Superior temporal gyrus (tissue), 1 donor: ENCODE results near the gene EMCN.
A peak's percentile ranks its signal among the peaks of the same experiment; 100 is the strongest.
"Not testable (repeated sequence)": the region's sequence is repeated elsewhere in the genome, so short reads cannot be mapped to it uniquely, and the experiment has no call there.

Experiments used
- DNase-seq: peaks from one replicate; pipeline ENCODE4 v3.0.0-alpha.2; 2016; ENCODE audit errors: extremely low spot score

The EMCN gene, protein sequence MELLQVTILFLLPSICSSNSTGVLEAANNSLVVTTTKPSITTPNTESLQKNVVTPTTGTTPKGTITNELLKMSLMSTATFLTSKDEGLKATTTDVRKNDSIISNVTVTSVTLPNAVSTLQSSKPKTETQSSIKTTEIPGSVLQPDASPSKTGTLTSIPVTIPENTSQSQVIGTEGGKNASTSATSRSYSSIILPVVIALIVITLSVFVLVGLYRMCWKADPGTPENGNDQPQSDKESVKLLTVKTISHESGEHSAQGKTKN

GRCh38 chr4:100517864-100518341 lies at the start of gene EMCN:
TSS of gene EMCN (minus strand) at chr4:100518022. CDS start at chr4:100517914, 108 bp downstream.
- DNase-seq, result no peak

DNA sequence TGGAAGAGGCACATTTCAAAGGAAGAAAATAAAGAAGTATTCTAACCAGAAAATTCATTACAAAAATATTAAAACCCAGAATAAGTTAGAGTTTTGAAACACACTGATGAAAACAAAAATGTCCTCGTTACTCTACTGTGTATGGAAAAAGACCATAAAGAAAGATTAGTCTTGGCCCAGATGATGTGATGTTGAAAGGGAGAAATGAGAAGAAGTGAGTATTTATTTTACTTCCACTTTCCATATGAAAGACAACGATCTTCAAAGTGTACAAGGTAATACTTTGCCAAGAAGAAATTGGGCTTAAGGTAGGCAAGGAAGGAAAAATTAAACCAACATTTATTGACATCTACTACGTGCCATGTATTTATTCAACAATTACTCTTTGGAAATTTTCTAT lies 48.6 kb upstream of the EMCN start:
- no peak for DNase-seq

DNA sequence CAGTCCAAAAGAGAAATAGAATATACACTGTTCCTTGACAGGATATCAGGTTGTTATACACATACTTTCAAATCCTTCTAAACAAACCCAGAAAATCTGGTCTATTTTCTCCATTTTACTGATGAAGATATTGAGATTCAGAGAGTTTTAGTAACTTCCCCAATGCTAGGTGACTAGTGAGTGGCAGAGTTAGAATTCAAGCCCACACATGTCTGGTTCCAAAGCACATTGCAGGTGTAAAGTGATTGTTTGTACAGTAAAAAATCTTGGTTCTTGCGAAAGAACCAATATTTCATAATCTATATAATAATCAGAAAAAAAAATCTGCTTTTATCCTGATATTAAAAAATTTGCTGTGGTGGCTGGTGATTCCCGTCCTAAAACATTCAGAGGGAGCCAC lies 39.5 kb upstream of the EMCN start:
- no peak for DNase-seq

- DNase-seq, result no peak
Measured at GRCh38 chr4:100555611-100556337, 38.0 kb upstream of the EMCN start.

DNA sequence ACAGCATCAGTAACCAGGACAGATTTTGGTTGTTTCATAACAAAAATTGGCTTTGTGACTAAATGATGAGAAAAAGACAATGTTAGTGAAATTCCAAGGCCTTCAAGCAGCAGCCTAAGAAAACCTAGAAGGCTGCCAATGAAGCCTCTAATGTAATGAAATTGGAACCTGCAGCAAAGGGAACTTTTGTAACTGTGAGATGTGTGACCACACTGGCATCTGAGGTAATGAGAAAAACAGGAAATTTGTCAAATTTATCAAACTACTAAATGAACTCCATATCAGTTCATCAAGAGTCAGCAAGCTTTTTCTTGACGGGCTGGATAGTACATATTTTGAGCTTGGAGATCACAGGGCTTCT lies 30.4 kb upstream of the EMCN start:
- DNase-seq, result no peak

DNA sequence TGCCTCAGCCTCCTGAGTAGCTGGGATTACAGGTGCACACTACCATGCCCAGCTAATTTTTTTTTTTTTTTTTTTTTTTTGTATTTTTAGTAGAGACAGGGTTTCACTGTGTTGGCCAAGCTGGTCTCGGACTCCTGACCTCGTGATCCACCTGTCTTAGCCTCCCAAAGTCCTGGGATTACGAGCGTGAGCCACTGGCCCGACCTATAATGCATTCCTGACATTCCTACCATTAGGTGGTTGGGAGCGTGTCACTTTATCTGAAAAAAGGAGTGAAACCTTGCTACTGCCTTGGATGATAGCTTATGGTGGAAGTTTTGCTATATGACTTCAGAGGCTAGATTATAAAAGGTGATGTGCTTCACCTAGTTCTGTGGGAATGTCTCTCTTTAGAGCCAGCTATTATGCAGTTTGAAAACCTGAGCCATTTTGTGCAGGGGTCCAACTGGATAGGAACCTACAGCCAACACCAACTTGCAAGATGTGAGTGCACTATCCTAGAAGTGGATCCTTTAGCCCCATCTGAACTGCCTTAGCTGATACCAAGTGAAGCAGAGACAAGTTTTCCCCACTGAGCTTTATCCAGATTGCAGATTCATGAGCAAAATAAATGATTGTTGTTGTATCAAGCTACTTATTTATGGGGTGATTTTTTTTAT lies 29.8 kb upstream of the EMCN start:
- DNase-seq, result no peak

DNA sequence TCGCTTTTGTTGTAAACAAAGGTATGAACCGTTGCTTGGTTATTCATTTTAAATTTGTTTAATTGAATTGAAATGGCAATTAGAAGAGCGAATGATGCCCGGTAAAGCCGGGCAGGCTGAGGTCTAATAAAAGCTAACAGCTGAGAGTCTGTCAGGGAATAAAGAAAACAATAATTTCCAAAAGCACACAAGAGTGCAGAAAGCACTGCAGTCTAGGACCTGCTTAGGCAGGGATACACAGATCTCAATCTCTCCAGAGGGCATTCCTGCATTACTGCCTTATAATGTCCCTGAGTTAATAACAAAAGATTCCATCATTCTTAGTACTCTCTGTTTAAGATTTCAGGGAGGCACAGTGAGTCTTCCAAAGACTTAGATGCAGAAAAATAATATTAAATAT lies 27.6 kb upstream of the EMCN start:
- DNase-seq, result no peak

DNA sequence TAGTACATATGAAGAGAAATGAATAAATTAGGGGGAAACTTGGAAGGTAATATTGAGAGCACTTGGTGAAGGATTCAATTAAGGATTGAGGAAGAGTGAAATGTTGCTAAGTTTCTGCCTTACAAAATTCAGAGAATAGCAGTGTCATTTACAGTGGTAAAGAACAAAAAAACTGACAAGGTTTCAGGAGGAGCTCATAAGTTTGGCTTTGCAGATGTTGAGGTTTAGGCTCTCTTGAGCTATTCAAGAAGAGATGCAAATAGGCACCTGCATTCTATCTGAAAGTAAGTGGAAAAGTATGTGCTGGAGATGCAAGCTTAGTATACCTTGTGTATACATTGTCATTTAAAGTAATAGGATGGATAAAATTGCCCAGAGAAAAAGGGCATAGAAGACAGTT lies 22.3 kb upstream of the EMCN start:
- DNase-seq, result no peak

DNA sequence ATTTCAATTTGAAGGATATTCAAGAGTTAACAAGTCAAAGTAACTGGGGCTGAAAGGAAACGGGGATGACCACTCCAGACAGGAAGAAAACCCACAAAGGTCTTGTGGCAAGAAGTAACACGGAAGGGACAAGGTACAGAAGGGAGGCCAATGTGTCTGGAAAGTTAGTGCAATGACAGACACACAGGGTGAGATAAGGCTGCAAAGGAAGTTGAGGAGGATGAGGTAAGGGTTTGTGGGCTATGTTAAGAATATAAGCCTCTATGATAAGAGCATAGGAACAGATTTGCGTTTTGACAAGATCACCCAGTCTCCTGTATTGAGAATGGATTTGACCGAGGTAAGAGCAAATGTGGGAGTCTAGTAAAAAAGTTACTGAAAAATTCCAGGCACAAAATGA lies 21.9 kb upstream of the EMCN start:
- no peak for DNase-seq

DNA sequence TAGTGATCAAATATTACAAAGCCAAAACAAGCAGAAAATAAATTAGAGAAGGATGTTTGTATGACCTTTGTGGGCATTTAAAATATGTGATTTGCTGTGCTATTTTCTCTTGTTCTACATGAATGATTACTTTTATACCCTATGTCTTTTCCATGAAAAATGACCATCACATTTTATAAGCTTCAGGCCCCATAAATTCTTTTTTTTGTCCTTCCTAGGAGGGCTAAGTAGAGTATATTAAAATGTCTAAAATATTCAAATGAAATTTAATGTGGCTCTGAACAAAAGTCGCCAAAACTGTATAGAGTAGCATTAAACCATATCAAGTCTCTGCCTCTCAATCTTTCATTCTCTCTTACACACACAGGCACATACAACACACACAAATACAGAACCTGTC lies 15.9 kb upstream of the EMCN start:
- DNase-seq, result no peak

DNA sequence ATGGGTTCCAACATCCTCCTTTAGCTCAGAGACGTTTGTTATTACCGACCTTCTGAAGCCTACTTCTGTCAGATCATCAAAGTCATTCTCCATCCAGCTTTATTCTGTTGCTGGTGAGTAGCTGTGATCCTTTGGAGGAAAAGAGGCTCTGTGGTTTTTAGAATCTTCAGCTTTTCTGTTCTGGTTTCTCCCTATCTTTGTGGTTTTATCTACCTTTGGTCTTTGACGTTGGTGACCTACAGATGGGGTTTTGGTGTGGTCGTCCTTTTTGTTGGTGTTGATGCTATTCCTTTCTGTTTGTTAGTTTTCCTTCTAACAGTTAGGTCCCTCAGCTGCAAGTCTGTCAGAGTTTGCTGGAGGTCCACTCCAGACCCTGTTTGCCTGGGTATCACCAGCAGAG lies 12.3 kb upstream of the EMCN start:
- not testable (repeated sequence) for DNase-seq

DNA sequence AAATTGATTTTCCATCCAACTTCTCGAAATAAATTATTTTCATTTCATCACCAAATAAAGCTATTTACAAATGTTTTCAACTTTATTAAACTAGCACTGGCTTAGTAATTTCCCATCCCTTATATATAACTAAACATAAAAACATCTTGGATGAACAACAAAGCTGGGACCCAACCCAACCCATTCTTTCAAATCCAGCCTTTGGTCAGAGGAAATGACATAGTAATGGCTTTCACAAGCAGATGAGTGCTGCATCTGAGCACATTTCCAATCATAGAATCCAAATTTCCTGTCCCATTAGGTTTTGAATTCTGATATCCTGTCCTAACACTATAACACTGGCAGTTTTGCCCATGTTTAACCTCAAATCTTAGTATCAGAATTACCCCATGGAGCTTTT lies 7.9 kb upstream of the EMCN start:
- DNase-seq, result no peak

GRCh38 chr4:100519205-100519604 lies 1.4 kb upstream of the EMCN start:
- no peak for DNase-seq

DNA sequence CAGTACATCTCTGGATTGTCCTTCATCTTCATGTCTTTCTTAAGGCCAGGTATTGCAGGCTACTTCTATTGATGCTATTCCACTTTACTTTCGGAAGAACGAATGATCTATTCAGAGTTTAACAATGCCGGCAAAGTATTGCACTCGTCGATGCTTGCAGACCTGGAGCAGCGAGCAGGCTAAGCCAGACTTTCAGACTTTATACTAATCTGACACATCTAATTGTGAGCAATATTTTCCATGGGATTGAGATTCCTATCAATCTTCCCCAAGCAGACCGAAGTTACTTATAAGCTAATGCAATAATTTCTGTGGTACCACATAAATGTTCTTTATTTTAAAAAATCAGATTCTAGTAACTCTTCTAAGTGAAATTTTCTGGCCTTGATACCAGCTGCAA lies 1.6 kb downstream of the EMCN start:
- no peak for DNase-seq

- DNase-seq, result no peak
Measured at GRCh38 chr4:100511896-100512295, 5.9 kb downstream of the EMCN start.

DNA sequence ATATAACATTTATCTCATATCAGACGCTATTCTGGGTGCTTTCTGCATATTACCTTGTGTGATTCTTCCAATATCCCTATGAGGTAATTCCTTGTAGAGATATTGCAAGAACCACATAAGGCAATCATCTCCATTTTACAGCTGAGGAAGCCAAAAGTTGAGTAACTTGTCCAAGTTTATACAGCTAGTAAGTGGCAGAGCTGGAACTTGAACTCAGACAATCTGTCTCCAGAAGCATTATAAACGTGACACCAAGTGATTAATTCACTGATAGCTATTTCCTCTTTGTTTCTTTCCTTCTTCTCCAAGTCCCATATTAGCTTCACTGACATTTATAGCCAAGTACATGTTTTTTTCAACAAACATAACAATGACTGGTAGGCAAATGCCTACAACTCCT lies 7.3 kb downstream of the EMCN start:
- DNase-seq, result no peak

DNA sequence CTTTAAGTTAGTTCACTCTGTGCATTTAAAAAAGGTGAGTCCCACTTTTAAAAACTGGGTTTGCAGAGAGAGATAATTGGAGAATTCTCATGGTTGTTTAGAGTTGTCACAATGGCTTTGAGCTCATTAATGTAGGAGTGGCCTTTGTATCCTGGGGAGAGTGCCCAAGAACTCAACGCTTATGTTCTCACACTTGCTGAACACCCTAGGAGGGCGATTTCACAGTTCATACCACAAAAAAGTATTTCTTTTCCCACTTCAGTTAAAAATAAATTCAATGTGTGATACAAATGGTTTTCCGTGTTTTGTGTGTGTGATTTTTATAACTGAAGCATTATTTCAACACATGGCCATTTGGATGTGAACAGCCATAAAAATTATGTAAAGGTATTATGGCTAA lies 8.4 kb downstream of the EMCN start:
- DNase-seq, result peak; percentile 33

- no peak for DNase-seq
Measured at GRCh38 chr4:100508691-100509090, 9.1 kb downstream of the EMCN start.

DNA sequence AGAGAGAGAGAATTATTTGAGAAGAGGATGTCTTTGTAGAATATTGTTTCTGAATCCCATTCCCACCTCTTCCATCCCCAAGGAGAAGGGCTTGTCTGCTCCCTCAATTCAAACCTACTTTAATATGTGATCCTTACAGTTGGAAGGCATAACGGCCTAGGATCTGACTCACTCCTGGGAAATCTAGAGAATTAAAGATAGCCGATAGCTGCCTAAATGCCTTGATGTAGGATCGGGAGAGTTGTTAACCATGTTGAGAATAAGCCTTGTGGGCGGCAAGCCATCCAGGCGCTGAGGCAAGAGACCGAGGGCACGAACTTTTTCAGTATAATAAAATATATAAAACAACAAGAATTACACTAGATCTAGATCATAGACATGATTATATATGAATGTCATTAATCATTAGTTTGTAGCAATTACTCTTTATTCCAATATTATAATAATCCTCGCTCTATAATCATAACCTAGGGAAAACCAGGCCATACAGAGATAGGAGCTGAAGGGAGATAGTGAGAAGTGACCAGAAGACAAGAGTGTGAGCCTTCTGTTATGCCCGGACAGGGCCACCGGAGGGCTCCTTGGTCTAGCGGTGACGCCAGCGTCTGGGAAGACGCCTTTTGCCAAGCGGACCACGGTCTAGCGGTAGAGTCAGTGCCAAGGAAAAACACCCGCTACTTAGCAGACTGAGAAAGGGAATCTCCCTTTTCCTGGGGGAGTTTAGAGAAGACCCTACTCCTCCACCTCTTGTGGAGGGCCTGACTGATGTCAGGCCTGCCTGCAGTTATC lies 13.5 kb downstream of the EMCN start:
- DNase-seq, result no peak

- no peak for DNase-seq
Measured at GRCh38 chr4:100497791-100498190, 20.0 kb downstream of the EMCN start.

DNA sequence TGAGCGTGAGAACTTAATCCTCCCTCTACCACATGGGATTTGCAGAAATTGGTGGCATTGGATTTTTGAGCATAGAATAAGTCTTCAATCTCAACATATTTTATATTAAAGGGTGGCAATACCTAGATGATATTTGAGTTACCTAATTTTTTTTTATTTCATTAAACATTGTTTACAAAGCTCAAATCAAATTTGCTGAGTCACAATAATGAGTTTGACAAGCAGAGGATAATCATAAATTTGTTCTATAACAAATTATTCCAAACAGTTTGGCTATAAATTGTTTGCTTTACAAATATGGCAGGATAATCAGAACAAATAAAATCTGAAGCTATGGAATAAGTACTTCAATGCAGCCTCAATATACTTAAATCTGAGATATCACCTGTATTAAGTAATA lies 22.7 kb downstream of the EMCN start:
- no peak for DNase-seq

- DNase-seq, result no peak
Measured at GRCh38 chr4:100494166-100494565, 23.7 kb downstream of the EMCN start.
